SK-N-SH (cell line): ENCODE results near the gene POP5.

ENCODE experiments used
- POLR2AphosphoS5 ChIP-seq: IDR thresholded peaks from 2 replicates; pipeline ENCODE4 v1.6.1; 2012; ENCODE audit warnings: low read depth, low read length
- TF ChIP-seq, protein P1 (sequence below): fragments of 200-600 bp; sonication (generic); IDR thresholded peaks from 2 replicates; pipeline ENCODE4 v1.6.1; 2017; ENCODE audit warnings: antibody characterized with exemption, mild to moderate bottlenecking, moderate library complexity
- TF ChIP-seq, protein P2 (sequence below): IDR thresholded peaks from 2 replicates; pipeline ENCODE4 v1.6.1; 2012; ENCODE audit warnings: mild to moderate bottlenecking, low read depth, low read length, moderate library complexity

DNA sequence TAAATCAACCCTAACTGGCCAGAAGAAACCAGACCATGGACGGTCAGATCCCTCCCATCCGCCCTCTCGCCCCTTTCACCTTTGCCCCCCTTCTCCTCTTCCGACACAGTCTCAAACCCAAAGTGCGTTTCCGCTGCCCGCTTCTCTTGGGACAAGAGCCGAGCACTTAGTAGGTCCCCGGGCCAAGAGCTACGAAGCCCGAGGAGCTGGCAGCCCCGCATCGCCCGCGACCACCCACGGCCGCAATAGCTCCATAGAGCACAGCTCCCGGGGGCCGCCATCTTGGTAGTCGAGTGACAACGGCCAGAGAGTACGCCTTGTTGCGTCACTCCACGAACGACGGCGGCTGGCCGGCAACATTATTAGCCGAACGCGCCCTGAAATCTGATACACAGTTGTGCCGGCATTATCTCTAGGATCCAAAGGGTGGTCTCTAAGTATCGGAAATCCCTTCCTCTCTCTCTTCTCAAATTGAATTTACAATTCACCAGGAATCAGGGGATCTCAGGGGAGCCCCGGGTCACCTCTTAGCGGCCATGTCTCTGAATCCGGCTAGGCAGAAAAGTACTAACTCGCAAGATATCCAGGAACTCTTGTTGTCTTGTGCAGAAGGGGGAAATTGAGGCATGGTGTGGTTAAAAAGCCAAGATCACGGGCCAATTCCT lies 52.2 kb downstream of the POP5 start, which contains the start of gene COQ5:
- TF ChIP-seq, protein P1, sequence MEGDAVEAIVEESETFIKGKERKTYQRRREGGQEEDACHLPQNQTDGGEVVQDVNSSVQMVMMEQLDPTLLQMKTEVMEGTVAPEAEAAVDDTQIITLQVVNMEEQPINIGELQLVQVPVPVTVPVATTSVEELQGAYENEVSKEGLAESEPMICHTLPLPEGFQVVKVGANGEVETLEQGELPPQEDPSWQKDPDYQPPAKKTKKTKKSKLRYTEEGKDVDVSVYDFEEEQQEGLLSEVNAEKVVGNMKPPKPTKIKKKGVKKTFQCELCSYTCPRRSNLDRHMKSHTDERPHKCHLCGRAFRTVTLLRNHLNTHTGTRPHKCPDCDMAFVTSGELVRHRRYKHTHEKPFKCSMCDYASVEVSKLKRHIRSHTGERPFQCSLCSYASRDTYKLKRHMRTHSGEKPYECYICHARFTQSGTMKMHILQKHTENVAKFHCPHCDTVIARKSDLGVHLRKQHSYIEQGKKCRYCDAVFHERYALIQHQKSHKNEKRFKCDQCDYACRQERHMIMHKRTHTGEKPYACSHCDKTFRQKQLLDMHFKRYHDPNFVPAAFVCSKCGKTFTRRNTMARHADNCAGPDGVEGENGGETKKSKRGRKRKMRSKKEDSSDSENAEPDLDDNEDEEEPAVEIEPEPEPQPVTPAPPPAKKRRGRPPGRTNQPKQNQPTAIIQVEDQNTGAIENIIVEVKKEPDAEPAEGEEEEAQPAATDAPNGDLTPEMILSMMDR = no peak
- TF ChIP-seq, protein P2, sequence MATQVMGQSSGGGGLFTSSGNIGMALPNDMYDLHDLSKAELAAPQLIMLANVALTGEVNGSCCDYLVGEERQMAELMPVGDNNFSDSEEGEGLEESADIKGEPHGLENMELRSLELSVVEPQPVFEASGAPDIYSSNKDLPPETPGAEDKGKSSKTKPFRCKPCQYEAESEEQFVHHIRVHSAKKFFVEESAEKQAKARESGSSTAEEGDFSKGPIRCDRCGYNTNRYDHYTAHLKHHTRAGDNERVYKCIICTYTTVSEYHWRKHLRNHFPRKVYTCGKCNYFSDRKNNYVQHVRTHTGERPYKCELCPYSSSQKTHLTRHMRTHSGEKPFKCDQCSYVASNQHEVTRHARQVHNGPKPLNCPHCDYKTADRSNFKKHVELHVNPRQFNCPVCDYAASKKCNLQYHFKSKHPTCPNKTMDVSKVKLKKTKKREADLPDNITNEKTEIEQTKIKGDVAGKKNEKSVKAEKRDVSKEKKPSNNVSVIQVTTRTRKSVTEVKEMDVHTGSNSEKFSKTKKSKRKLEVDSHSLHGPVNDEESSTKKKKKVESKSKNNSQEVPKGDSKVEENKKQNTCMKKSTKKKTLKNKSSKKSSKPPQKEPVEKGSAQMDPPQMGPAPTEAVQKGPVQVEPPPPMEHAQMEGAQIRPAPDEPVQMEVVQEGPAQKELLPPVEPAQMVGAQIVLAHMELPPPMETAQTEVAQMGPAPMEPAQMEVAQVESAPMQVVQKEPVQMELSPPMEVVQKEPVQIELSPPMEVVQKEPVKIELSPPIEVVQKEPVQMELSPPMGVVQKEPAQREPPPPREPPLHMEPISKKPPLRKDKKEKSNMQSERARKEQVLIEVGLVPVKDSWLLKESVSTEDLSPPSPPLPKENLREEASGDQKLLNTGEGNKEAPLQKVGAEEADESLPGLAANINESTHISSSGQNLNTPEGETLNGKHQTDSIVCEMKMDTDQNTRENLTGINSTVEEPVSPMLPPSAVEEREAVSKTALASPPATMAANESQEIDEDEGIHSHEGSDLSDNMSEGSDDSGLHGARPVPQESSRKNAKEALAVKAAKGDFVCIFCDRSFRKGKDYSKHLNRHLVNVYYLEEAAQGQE = peak; percentile 76; the same call in 1 of the 2 replicates
- TF ChIP-seq POLR2AphosphoS5 = peak; percentile 86
